NCI-H146 (cell line): ENCODE data around the gene CLDN5.

Experiments
- DNase-seq: peaks from one replicate; lab custom pipeline; 2025; lab: John Stamatoyannopoulos, UW

The CLDN5 gene

GRCh38 chr22:19479355-19480172 is 44.6 kb downstream of the CLDN5 start, which contains the start of gene CDC45:
Gene CDC45, plus strand, starts transcription at chr22:19479920. Its CDS starts 49 bp downstream, at chr22:19479969.
- peak; percentile 95 for DNase-seq

- DNase-seq: peak; percentile 71
Observed at GRCh38 chr22:19478901-19479354, 45.3 kb downstream of the CLDN5 start, which contains the start of gene UFD1. Gene UFD1, minus strand, starts transcription at chr22:19479193. Its CDS starts 108 bp downstream, at chr22:19479085.

- no peak for DNase-seq
Observed at GRCh38 chr22:19478045-19478900, 45.9 kb downstream of the CLDN5 start.

- no peak for DNase-seq
Observed at GRCh38 chr22:19477321-19478044, 46.7 kb downstream of the CLDN5 start.

GRCh38 chr22:19476023-19476422 is 48.2 kb downstream of the CLDN5 start:
- DNase-seq: no peak

GRCh38 chr22:19473578-19473977 is 50.6 kb downstream of the CLDN5 start:
- no peak for DNase-seq
